Lung (tissue), 12 donors: ENCODE measurements around the gene PEX14. TPM values are rescaled to one million over a fixed set of nuclear protein-coding genes. Genes with fewer than 3 reads are reported as not detected.

Experiments used
- ATAC-seq: fragments of 200-7000 bp; cut with Tn5 transposase; one replicate; pipeline ENCODE4 v1.9.1; 2020; ENCODE audit warnings: moderate number of reproducible peaks; ENCODE audit not compliant: insufficient read depth, low FRiP score
- DNase-seq, 3 donors: peaks; one replicate each; pipeline ENCODE4 v3.0.0-alpha.2; 2013 to 2017
- H3K27ac ChIP-seq, 2 donors: one replicate each; pipeline ENCODE4 v1.5.1; 2013; ENCODE audit warnings: mild to moderate bottlenecking in 2 of 2, moderate library complexity in 2 of 2, control low read depth in 1 of 2, inconsistent platforms in 1 of 2, low read depth in 1 of 2, low read length in 1 of 2
- H3K27me3 ChIP-seq, 3 donors: one replicate each; pipeline ENCODE4 v1.5.1; 2013; ENCODE audit warnings: low read length in 2 of 3; ENCODE audit not compliant: control insufficient read depth in 3 of 3, insufficient read depth in 3 of 3
- H3K36me3 ChIP-seq, 4 donors: one replicate each; pipeline ENCODE4 v1.5.1; 2013; ENCODE audit warnings: low read length in 4 of 4, mild to moderate bottlenecking in 1 of 4, moderate library complexity in 1 of 4; ENCODE audit not compliant: control insufficient read depth in 4 of 4, insufficient read depth in 4 of 4
- H3K4me1 ChIP-seq, 5 donors: one replicate each; pipeline ENCODE4 v1.5.1; 2013; ENCODE audit warnings: low read length in 5 of 5, mild to moderate bottlenecking in 2 of 5, moderate library complexity in 1 of 5; ENCODE audit not compliant: control insufficient read depth in 5 of 5, insufficient read depth in 5 of 5
- H3K4me3 ChIP-seq: one replicate; pipeline ENCODE4 v1.5.1; 2013; ENCODE audit warnings: mild to moderate bottlenecking, control low read depth, moderate library complexity
- H3K9ac ChIP-seq, 2 donors: one replicate each; pipeline ENCODE4 v1.5.1; 2013; ENCODE audit warnings: low read length in 2 of 2, control low read depth in 1 of 2; ENCODE audit not compliant: insufficient read depth in 1 of 2
- H3K9me3 ChIP-seq, 4 donors: one replicate each; pipeline ENCODE4 v1.5.1; 2013; ENCODE audit warnings: low read length in 3 of 4, mild to moderate bottlenecking in 1 of 4, moderate library complexity in 1 of 4; ENCODE audit not compliant: control insufficient read depth in 4 of 4, insufficient read depth in 3 of 4
- whole genome bisulfite sequencing, 2 donors: extraction: QIAGEN DNeasy Blood & Tissue Kit; methylation state at CpG; one replicate each; pipeline ENCODE4 v1.1.7; 2013; 5-methylcytosine and 5-hydroxymethylcytosine counted together
- polyA plus RNA-seq, 2 donors: library from polyadenylated mRNA; stranded (reverse); fragments of 200-250 nt; gene quantifications; one replicate each; pipeline ENCODE4 v1.2.1, GENCODE V29; 2013
- total RNA-seq, 2 donors: library from RNA; depleted of rRNA in 1 of 2; stranded (reverse); fragments of >200 nt in 1 of 2; gene quantifications; one replicate each; pipeline ENCODE4 v1.2.1, GENCODE V29; 2014 to 2021
- TF ChIP-seq, protein P1 (sequence below): IDR thresholded peaks from 2 replicates; pipeline ENCODE4 v1.5.1; 2012; ENCODE audit warnings: mild to moderate bottlenecking; ENCODE audit errors: control extremely low read depth, extremely low read depth
- donor health status: control.
- donor health status: control.
- donor health status: Bipolar disorder and iron deficiency.
- donor health status: healthy.
- donor health status: DM: yes; HTN: yes; CAD: no.

Gene PEX14
- total and polyA plus RNA-seq, 4 donors: 18.1 to 29.2 (median 20.8) TPM

DNA sequence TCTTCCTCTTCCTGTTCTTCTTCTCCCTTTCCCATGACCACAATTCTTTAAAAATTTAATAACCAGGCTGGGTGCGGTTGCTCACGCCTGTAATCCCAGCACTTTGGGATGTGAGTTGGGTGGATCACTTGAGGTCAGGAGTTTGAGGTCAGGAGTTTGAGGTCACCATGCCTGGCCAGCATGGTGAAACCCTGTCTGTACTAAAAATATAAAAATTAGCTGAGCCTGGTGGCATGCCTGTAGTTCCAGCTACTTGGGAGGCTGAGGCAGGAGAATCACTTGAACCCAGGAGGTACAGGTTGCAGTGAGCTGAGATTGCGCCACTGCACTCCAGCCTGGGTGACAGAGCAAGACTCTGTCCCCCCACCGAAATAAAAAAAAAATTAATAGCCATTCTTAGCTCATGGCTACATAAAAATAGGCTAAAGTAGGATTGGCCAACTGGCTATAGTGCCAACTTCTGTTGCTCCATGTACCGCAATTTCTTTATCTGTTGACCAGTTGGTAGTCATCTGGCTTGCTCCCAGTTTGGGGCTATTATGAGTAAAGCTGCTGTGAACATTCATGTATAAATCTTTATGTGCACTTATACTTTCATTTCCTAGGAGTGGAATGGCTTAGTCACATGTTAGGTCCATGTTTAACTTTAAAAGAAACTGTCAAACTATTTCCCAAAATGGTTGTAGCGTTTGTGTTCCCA, 136.3 kb downstream of the PEX14 start:
- Histone ChIP-seq H3K36me3 (peaks cover 0 to 3% (median 0%) of the 10 kb centered on the region in 4 donors), H3K27me3 (no peaks in the 10 kb centered on the region), H3K4me1 (no peaks in the 10 kb centered on the region), H3K4me3 (no peak overlapping the region), H3K27ac (no peak overlapping the region), H3K9me3 (no peaks in the 10 kb centered on the region), H3K9ac (no peak overlapping the region)
- TF ChIP-seq, protein P1, sequence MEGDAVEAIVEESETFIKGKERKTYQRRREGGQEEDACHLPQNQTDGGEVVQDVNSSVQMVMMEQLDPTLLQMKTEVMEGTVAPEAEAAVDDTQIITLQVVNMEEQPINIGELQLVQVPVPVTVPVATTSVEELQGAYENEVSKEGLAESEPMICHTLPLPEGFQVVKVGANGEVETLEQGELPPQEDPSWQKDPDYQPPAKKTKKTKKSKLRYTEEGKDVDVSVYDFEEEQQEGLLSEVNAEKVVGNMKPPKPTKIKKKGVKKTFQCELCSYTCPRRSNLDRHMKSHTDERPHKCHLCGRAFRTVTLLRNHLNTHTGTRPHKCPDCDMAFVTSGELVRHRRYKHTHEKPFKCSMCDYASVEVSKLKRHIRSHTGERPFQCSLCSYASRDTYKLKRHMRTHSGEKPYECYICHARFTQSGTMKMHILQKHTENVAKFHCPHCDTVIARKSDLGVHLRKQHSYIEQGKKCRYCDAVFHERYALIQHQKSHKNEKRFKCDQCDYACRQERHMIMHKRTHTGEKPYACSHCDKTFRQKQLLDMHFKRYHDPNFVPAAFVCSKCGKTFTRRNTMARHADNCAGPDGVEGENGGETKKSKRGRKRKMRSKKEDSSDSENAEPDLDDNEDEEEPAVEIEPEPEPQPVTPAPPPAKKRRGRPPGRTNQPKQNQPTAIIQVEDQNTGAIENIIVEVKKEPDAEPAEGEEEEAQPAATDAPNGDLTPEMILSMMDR: no peak
- DNase-seq (no peak), ATAC-seq (no peak)
- WGBS, 2 donors: 95 to 97% methylated on average over 6 of the region's 6 CpGs

DNA sequence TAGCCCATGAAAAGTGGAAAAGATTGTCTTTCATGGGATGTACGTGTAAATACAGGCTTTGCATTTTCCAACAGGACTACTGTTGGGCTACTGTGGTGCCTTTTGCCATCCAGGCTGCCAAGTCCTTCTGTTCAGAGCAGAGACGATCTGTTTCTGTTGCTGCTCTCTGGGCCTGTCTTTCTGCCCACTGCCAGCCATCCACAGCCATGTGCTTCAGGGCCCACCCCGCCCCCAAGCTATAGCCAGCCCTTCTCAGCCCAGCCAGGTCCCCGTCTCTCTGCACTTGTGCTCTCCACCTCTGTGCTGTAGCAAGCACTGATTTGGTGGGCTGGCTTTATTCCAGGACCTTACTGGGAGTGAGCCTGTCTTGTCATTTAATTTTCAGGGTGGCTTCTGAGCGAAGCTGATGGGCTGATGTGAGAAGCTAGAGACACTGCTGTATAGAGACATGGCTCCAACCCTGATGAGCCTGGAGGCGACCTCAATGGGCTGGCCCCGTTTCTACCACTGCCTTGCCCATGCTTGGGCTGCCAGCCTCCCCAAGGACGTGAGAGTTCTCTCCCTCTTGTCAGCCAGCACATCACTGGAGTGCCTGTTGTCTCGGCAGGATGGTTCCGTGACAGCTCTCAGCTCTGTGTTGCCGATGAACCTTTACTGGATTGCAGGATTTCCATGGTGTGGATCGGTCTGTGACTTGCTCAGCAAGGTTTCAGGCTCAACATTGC, 137.8 kb downstream of the PEX14 start:
- Histone ChIP-seq H3K9me3 (no peaks in the 10 kb centered on the region), H3K4me3 (no peak overlapping the region), H3K4me1 (no peaks in the 10 kb centered on the region), H3K27ac (no peak overlapping the region), H3K9ac (no peak overlapping the region), H3K36me3 (peaks cover 0 to 5% (median 0%) of the 10 kb centered on the region in 4 donors), H3K27me3 (no peaks in the 10 kb centered on the region)
- no peak for DNase-seq
- 91 to 95% methylated on average over 12 of the region's 12 CpGs for WGBS, 2 donors
- ATAC-seq: no peak
- TF ChIP-seq, protein P1: no peak

DNA sequence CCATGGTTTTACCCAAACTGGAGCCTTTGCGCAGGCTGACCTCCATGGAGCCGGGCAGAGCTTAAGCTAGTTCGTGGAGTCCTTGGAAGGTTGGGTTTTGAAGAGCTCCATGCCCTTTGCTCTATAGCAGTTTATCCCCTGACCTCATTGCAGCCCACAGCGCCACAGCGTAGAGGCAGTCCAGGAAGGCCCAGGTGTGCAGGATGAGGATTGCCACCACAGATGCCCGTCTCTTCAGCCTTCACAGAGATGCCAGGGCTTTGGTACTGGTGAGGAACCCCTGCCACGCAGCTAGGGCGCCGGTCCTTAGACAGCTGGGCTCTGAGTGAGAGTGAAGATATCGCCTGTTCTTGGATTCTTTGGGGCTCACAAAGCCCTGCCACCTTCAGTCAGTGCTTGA, 138.6 kb downstream of the PEX14 start:
- no peak overlapping the region for H3K27ac ChIP-seq
- peaks cover 0 to 5% (median 0%) of the 10 kb centered on the region in 4 donors for H3K36me3 ChIP-seq
- TF ChIP-seq, protein P1: no peak
- no peaks in the 10 kb centered on the region for H3K9me3 ChIP-seq
- no peak overlapping the region for H3K9ac ChIP-seq
- no peak for ATAC-seq
- H3K27me3 ChIP-seq: no peaks in the 10 kb centered on the region
- H3K4me1 ChIP-seq: no peaks in the 10 kb centered on the region
- H3K4me3 ChIP-seq: no peak overlapping the region
- DNase-seq: no peak
- WGBS, 2 donors: 95 to 99% methylated on average over 10 of the region's 10 CpGs
